Measurements from ENCODE around the gene ZBED4.

The ZBED4 gene

DNA sequence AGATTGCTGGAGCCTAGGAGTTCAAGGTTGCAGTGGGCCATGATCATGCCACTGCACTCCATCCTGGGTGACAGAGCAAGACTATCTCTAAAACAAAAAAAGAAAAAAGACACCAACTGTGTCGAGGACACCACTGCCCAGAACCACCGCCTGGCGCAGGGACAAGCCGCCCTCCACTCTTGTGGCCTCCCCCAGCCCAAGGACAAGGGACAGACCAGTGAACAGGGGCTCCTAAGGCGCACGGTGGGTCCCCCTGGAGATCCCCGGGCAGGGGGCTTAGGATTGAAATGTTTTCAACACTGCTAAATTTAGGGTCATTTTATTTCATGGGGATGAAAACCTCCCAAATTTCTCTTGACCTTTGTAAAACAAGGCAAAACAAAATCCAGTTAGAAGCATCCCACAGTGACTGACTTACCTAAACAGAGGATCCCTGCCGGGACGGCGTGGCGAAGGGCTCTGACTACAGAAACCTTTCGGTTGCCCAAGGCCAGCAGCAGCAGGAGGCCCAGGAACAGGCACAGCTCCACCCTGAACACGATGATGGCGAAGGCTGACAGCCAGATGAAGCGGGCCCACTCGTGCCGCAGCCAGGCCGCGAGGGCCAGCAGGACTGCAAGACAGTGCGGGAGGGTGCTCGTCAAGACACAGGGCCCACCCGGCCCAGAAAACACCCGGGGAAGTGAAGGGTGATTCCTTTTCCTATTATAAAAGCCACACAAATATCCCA lies 56.0 kb downstream of the ZBED4 start:
- DNase-seq (ENCODE audit: low read depth, low spot score) = no peak
- H3K4me3 ChIP-seq (ENCODE audit: low read depth, low read length) = no peak overlapping the region
- ChIA-PET POLR2A (no interaction called here), CTCF (no interaction called here)
- no peak for TF ChIP-seq CTCF (IDR thresholded peaks at IDR 0.05; ENCODE audit: insufficient read depth, low read length, missing control alignments)

DNA sequence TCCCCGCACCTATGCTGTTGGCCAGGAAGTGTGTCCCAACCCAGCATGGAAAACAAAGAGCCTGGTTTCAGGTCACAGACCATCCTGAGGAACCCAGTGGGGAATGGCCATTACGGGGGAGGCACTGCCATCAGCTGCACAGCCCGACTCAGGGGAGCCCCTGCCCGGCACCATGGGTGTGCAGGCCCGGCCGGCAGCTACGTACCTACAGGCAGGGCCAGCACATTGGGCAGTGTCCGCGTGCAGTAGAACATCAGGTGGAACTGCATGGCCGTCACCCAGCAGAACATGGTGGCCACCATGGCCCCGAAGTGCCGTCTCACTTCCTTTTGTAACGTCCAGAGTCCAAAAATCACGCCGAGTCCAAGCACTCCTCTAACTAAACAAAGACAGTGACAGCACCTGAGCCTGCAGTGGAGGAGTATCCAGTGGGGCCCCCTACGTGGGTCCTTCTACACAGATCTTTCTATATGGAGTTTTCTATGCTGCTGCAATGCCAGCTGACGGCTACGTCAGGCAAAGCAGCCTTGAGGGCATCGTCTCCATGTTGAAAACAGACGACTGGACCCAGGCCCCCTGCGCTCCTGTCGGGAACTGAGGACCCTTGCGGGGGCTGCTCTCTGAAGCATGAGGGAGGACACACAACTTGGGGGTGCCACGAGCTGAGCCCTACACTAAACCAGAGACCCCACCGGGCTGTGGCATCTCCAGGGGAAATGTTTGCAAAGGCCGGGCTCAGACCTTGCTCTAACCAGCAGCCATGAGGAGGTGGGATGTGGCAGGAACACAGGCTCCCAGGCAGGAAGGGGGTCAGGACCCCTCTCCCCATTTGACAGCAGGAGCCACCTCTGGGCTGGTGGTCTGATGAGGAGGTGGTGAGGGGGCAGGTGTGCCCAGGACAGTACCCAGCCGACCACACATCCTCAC lies 56.8 kb downstream of the ZBED4 start:
- ChIA-PET CTCF (no interaction called here), POLR2A (no interaction called here)
- no peak for DNase-seq (ENCODE audit: low read depth, low spot score)
- no peak overlapping the region for H3K4me3 ChIP-seq (ENCODE audit: low read depth, low read length)
- no peak for TF ChIP-seq CTCF (IDR thresholded peaks at IDR 0.05; ENCODE audit: insufficient read depth, low read length, missing control alignments)

DNA sequence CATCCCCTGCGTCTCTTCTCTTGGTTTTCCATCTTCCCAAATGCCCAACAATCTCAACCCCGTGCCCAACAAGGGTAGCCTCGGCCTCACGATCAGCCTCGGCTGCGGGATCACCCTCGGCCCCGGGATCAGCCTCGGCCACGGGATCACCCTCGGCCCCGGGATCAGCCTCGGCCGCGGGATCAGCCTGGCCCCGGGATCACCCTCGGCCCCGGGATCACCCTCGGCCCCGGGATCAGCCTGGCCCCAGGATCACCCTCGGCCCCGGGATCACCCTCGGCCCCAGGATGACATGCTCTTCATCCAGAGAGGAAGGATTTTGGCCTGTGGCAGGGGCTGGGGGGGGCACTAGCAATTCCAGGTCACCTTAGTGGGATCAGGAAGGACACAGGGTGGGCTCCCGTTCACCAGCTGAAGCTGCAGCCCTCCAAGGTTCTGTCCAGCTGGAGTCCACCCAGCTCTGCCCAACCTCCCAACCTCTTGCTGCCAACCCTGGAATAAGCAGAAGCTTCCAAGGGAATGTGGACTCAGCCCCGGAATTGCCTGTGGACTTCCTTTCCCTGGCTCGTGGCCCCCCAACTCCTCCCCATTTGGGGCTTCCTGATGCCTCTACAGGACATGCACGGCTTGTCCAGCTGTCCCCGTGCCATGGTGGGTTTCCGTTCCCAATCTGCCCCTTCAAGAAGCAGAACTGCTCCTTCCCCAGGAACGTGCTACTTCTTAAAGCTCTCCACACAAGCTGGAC lies 58.4 kb downstream of the ZBED4 start:
- ChIA-PET CTCF (no interaction called here), POLR2A (interaction anchor here (0.7 kb wide), 1 partner anchor 14 kb away, joined by 3 read pairs; no protein-coding TSS in a partner anchor)
- TF ChIP-seq CTCF (IDR thresholded peaks at IDR 0.05; ENCODE audit: insufficient read depth, low read length, missing control alignments) = no peak
- no peak overlapping the region for H3K4me3 ChIP-seq (ENCODE audit: low read depth, low read length)
- no peak for DNase-seq (ENCODE audit: low read depth, low spot score)

- ChIA-PET POLR2A (no interaction called here), CTCF (no interaction called here)
- H3K4me3 ChIP-seq (ENCODE audit: low read depth, low read length) = no peak overlapping the region
- TF ChIP-seq CTCF (IDR thresholded peaks at IDR 0.05; ENCODE audit: insufficient read depth, low read length, missing control alignments) = no peak
- no peak for DNase-seq (ENCODE audit: low read depth, low spot score)
Observed at GRCh38 chr22:49913026-49913425, 59.4 kb downstream of the ZBED4 start.

DNA sequence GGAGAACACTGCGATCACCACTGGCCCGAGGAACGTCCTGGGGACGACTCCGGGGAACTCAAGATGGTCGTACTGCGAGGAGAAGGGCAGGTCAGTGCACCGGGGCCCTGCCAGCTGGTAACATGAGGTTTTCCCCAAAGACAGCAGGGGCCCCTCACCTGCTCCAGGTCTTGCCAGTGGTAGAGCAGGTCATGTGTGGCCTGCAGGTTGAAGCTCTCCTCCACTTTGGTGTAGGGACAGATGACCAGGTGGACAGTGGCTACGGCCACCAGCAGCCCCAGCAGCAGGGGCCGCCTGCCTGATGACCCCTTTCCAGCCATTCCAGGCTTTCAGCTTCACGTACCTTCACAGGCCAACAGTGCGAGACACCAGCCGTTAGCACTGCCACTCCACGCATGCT lies 59.8 kb downstream of the ZBED4 start:
- ChIA-PET POLR2A (no interaction called here), CTCF (interaction anchor here (1.5 kb wide), 1 partner anchor 117 kb away, joined by 5 read pairs; no protein-coding TSS in a partner anchor)
- no peak overlapping the region for H3K4me3 ChIP-seq (ENCODE audit: low read depth, low read length)
- TF ChIP-seq CTCF (IDR thresholded peaks at IDR 0.05; ENCODE audit: insufficient read depth, low read length, missing control alignments) = no peak
- no peak for DNase-seq (ENCODE audit: low read depth, low spot score)
